SU-DHL-6 (cell line): ENCODE results near the gene OGDHL.
"Not testable (repeated sequence)": the region's sequence is repeated elsewhere in the genome, so short reads cannot be mapped to it uniquely, and the experiment has no call there.

Experiments used
- H2AFZ ChIP-seq: fragments of 200-600 bp; sonication (generic); 2 replicates; pipeline ENCODE4 v1.6.1; 2014; ENCODE audit warnings: low read depth, mild to moderate bottlenecking, moderate library complexity, mixed read lengths, antibody characterized with exemption, low read length; ENCODE audit not compliant: severe bottlenecking
- H3F3A ChIP-seq: fragments of 200-600 bp; shearing (Covaris generic); 2 replicates; pipeline ENCODE4 v1.6.0; 2016; ENCODE audit warnings: antibody characterized with exemption, mild to moderate bottlenecking; ENCODE audit not compliant: insufficient read depth
- H3K27ac ChIP-seq: fragments of 200-600 bp; sonication (generic); 2 replicates; pipeline ENCODE4 v1.5.1; 2016; ENCODE audit warnings: low read depth, mild to moderate bottlenecking, low read length, moderate library complexity, mixed read lengths
- H3K27me3 ChIP-seq: fragments of 200-600 bp; sonication (generic), shearing (Covaris generic); 2 replicates; pipeline ENCODE4 v1.6.0; 2014; ENCODE audit warnings: mild to moderate bottlenecking, low read length
- H3K36me3 ChIP-seq: fragments of 200-600 bp; sonication (generic); 2 replicates; pipeline ENCODE4 v1.6.1; 2014; ENCODE audit warnings: mild to moderate bottlenecking, low read length, mixed read lengths
- H3K4me2 ChIP-seq: fragments of 300-600, 200-600 bp; shearing (Covaris generic), sonication (generic); 2 replicates; pipeline ENCODE4 v1.6.0; 2014; ENCODE audit warnings: low read length, low read depth, mild to moderate bottlenecking; ENCODE audit not compliant: poor library complexity, severe bottlenecking
- H3K4me3 ChIP-seq: fragments of 200-600 bp; sonication (generic); 2 replicates; pipeline ENCODE4 v1.5.1; 2014; ENCODE audit warnings: antibody characterized with exemption, low read length, mild to moderate bottlenecking, mixed read lengths; ENCODE audit not compliant: insufficient read depth, poor library complexity, severe bottlenecking
- H3K79me2 ChIP-seq: fragments of 200-600 bp; sonication (generic); 2 replicates; pipeline ENCODE4 v1.6.1; 2014; ENCODE audit warnings: mild to moderate bottlenecking, low read length, moderate library complexity; ENCODE audit not compliant: insufficient read depth
- H3K9ac ChIP-seq: fragments of 200-600 bp; sonication (generic); 2 replicates; pipeline ENCODE4 v1.7.0; 2014; ENCODE audit warnings: mild to moderate bottlenecking, low read length
- H3K9me2 ChIP-seq: fragments of 200-600 bp; sonication (generic); replicated peaks from 2 replicates; pipeline ENCODE4 v1.6.1; 2014; ENCODE audit warnings: low read length; ENCODE audit not compliant: insufficient read depth
- H3K9me3 ChIP-seq: fragments of 200-600 bp; sonication (generic); 2 replicates; pipeline ENCODE4 v1.6.1; 2014; ENCODE audit warnings: low read length, mixed read lengths; ENCODE audit not compliant: insufficient read depth
- H4K20me1 ChIP-seq: fragments of 200-600 bp; sonication (generic); 2 replicates; pipeline ENCODE4 v1.6.1; 2014; ENCODE audit warnings: low read depth, mild to moderate bottlenecking, antibody characterized with exemption, low read length, moderate library complexity, mixed read lengths
- EZH2phosphoT487 ChIP-seq: fragments of 200-600 bp; sonication (generic), shearing (Covaris generic); conservative IDR thresholded peaks from 2 replicates; pipeline ENCODE4 v1.6.1; 2018; ENCODE audit warnings: mild to moderate bottlenecking, antibody characterized with exemption, low read length, moderate library complexity, mixed read lengths
- TF ChIP-seq, protein P1 (sequence below): fragments of 200-600 bp; sonication (generic); IDR thresholded peaks from one replicate; pipeline ENCODE4 v1.5.1; 2017; ENCODE audit warnings: antibody characterized with exemption, mild to moderate bottlenecking, low read length, moderate library complexity; ENCODE audit not compliant: insufficient read depth, poor library complexity, severe bottlenecking

Gene OGDHL

GRCh38 chr10:49778197-49778596, 16.1 kb upstream of the OGDHL start:
- Histone ChIP-seq H3K9me3 (no peaks in the 10 kb centered on the region), H3K36me3 (no peaks in the 10 kb centered on the region), H2AFZ (no peak overlapping the region), H3K4me3 (no peak overlapping the region), H3K27ac (no peak overlapping the region), H3K27me3 (no peaks in the 10 kb centered on the region), H3K79me2 (no peaks in the 10 kb centered on the region), H3K9me2 (no peaks in the 10 kb centered on the region), H4K20me1 (no peaks in the 10 kb centered on the region), H3K9ac (no peak overlapping the region), H3F3A (no peaks in the 10 kb centered on the region), H3K4me2 (no peak overlapping the region)
- TF ChIP-seq EZH2phosphoT487 = no peak
- TF ChIP-seq, protein P1, sequence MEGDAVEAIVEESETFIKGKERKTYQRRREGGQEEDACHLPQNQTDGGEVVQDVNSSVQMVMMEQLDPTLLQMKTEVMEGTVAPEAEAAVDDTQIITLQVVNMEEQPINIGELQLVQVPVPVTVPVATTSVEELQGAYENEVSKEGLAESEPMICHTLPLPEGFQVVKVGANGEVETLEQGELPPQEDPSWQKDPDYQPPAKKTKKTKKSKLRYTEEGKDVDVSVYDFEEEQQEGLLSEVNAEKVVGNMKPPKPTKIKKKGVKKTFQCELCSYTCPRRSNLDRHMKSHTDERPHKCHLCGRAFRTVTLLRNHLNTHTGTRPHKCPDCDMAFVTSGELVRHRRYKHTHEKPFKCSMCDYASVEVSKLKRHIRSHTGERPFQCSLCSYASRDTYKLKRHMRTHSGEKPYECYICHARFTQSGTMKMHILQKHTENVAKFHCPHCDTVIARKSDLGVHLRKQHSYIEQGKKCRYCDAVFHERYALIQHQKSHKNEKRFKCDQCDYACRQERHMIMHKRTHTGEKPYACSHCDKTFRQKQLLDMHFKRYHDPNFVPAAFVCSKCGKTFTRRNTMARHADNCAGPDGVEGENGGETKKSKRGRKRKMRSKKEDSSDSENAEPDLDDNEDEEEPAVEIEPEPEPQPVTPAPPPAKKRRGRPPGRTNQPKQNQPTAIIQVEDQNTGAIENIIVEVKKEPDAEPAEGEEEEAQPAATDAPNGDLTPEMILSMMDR = no peak

DNA sequence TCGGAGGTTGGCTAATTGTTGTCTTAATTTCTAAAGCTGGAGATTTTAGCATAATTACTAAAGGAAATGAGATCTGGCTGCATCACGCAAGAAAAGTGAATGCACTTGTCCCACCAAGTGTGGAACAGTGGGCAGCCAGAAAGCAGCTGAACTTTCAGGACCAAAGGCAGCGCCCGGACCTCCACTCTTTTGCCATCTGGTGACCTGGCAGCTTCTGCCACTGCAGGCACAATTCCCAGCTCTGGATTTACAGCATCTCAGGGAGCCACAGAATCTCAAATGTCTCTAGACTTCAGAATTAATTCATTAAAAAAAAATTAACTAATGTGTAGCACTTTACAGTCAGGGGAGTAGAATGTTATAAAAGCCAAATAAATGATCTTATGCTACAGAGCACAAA, 14.7 kb upstream of the OGDHL start:
- TF ChIP-seq, protein P1 = no peak
- no peak for TF ChIP-seq EZH2phosphoT487
- H3K36me3 ChIP-seq = no peaks in the 10 kb centered on the region

DNA sequence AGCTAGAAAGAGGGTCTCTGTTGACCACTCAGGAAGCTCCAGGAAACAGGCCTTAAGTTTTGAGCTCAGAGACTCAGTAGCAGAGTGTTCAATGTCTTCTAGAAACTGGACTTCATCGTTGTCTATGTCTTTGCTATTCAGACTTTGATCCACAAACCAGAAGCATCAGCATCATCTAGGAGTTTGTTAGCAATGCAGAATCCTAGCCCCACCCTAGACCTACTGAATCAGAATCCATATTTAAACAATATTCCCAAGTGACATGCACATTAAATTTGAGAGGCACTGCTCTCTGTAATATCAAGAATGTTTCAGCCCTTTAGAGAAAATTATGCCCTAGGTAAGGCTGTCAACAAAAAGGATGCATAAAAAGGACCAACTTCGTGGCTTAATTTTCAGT, 12.9 kb upstream of the OGDHL start:
- Histone ChIP-seq H3K4me3 (no peak overlapping the region), H3K27me3 (no peaks in the 10 kb centered on the region), H3K36me3 (no peaks in the 10 kb centered on the region), H3K4me2 (no peak overlapping the region), H3K9me2 (no peaks in the 10 kb centered on the region), H3K9me3 (no peaks in the 10 kb centered on the region), H2AFZ (no peak overlapping the region), H4K20me1 (no peaks in the 10 kb centered on the region), H3F3A (no peaks in the 10 kb centered on the region), H3K9ac (no peak overlapping the region), H3K27ac (no peak overlapping the region), H3K79me2 (no peaks in the 10 kb centered on the region)
- no peak for TF ChIP-seq EZH2phosphoT487
- TF ChIP-seq, protein P1 = no peak

More for the DNA sequence above, 14.7 kb upstream of the OGDHL start:
- Histone ChIP-seq H3K9me2 (no peaks in the 10 kb centered on the region), H3K27ac (no peak overlapping the region), H3K4me2 (no peak overlapping the region), H3K79me2 (no peaks in the 10 kb centered on the region), H3F3A (no peaks in the 10 kb centered on the region), H3K4me3 (no peak overlapping the region), H4K20me1 (no peaks in the 10 kb centered on the region), H3K27me3 (no peaks in the 10 kb centered on the region), H3K9me3 (no peaks in the 10 kb centered on the region), H3K9ac (no peak overlapping the region), H2AFZ (no peak overlapping the region)

DNA sequence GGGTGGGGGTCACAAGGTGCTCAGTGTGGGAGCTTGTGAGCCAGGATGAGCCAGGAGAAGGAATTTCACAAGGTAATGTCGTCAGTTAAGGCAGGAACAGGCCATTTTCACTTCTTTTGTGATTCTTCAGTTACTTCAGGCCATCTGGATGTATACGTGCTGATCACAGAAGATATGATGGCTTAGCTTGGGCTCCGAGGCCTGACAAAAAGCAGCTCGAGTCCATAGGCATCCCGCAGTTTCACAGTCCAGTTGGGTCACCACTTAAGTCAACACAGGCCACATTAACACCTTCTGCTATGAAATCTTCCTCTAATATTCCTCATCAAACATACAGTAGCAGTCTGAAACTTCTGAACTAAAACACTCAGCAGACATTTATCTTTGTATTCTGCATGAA, 10.8 kb upstream of the OGDHL start:
- not testable (repeated sequence) for H3K79me2 ChIP-seq, H3K36me3 ChIP-seq, H3K27me3 ChIP-seq, H3F3A ChIP-seq, H3K9me3 ChIP-seq, H3K9me2 ChIP-seq, H3K9ac ChIP-seq, H3K4me2 ChIP-seq, H3K4me3 ChIP-seq, H3K27ac ChIP-seq, H4K20me1 ChIP-seq, H2AFZ ChIP-seq

GRCh38 chr10:49771046-49771445, 8.9 kb upstream of the OGDHL start:
- H3K4me2 ChIP-seq, H3K27me3 ChIP-seq, H3K4me3 ChIP-seq, H2AFZ ChIP-seq, H3K36me3 ChIP-seq, H3K9me2 ChIP-seq, H4K20me1 ChIP-seq, H3K9ac ChIP-seq, H3K9me3 ChIP-seq, H3K79me2 ChIP-seq, H3F3A ChIP-seq, H3K27ac ChIP-seq: not testable (repeated sequence)
